ENCODE results near the gene PARD3. TPM values are rescaled to one million over a fixed set of nuclear protein-coding genes. Genes with fewer than 3 reads are reported as not detected.

The PARD3 gene
- total and polyA plus RNA-seq, 10 of the 15 experiments (the other 5 are each of a cell fraction or from before 2014, with no cell fraction given), result 2.6 to 43.1 (median 13.9) TPM

DNA sequence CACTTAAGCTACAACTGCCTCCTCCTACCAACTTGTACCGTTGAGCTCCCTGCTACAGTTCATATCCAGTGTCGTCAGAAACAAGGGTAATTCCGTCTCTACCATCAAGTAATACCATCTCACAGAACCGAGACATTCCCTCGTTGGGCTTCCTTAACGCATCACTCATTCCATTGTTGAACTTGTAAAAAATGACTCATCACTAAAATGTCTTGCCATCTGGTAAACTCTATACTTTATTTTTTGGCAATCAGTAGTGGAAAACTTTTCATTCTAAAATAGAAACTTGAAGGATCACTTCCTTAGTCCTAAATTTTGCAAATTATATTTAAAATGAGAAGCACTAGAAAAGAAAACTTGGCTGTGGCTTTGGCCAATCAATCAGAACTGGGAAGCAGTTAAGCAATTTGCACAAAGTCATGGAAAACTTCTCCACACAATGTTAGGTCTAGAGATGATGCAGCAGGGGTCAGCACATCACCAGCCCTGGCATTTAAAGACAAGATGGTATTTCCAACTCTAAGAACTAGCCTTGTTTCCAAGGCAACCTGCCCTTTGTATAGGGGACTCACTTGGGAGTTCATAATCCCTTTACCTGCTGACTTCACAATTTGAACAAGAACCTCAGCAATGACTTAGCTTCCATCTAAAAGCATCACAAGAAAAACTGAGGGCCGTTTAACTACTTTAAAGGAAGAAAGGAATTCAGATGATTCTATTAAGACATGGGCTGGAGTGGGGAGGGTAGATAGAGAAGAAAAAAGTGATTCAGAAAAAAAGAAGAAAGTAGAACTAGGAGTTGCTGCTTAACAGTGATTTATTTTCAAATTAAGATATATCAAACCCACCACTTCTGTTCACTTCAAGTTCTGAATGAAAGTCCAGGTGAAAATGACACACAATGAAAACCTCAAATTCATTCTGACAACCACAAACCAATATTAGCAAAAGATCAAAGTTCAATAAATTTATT lies 288.1 kb downstream of the PARD3 start:
- SMC1A ChIA-PET (ENCODE audit: uncharacterized antibody, unreplicated experiment), result interaction anchor here (0.6 to 10.0 kb wide), 12 partner anchors 11 to 1194 kb away, joined by 3 to 127 read pairs (median 3); no protein-coding TSS in a partner anchor
- no peak for TF ChIP-seq EGR1 (IDR thresholded peaks at IDR 0.05; ENCODE audit: borderline replicate concordance in 1 of 2, low read depth in 2 of 2, low read length in 2 of 2)
- peak in 1 of 3 experiments; percentile 44; a peak in 3 of 6 replicates for TF ChIP-seq CTCF (IDR thresholded peaks at IDR 0.05 in 2 of 3, conservative IDR thresholded peaks at IDR 0.05 in 1 of 3; ENCODE audit: control insufficient read depth in 2 of 3, extremely low read depth in 1 of 3, insufficient read depth in 1 of 3, low read depth in 3 of 3, low read length in 3 of 3)
- TF ChIP-seq SIN3A (IDR thresholded peaks at IDR 0.05; ENCODE audit: low read depth, low read length), result no peak
- 0 out of 2 replicates have a peak, but pooled peaks have one; percentile 19 for TF ChIP-seq MTA2 (IDR thresholded peaks at IDR 0.05; ENCODE audit: low read depth)
- TF ChIP-seq KLF5 (IDR thresholded peaks at IDR 0.05; ENCODE audit: partially characterized antibody), result no peak
- no peak for TF ChIP-seq STAT1 (conservative IDR thresholded peaks at IDR 0.05)
- no peak for TF ChIP-seq IKZF1 (conservative IDR thresholded peaks at IDR 0.05)
- peak; percentile 60 for TF ChIP-seq RAD21 (IDR thresholded peaks at IDR 0.05; ENCODE audit: insufficient read depth, low read depth, low read length)
- no peak for TF ChIP-seq TCF3 (IDR thresholded peaks at IDR 0.05; ENCODE audit: borderline replicate concordance, insufficient read depth, low read depth, low read length)
- TF ChIP-seq LARP7 (IDR thresholded peaks at IDR 0.05), result no peak
- TF ChIP-seq JUNB (IDR thresholded peaks at IDR 0.05), result no peak
- no peak for TF ChIP-seq GABPA (IDR thresholded peaks at IDR 0.05; ENCODE audit: low read depth)
- TF ChIP-seq SMC3 (IDR thresholded peaks at IDR 0.05; ENCODE audit: borderline replicate concordance, low read length), result peak; percentile 17; the same call in 1 of the 2 replicates
- TF ChIP-seq IKZF2 (IDR thresholded peaks at IDR 0.05), result peak in 1 of 2 experiments; percentile 30; a peak in 1 of 4 replicates
- H3K4me3 ChIP-seq, result no peak overlapping the region
- no peaks in the 10 kb centered on the region for H3K79me2 ChIP-seq (ENCODE audit: control insufficient read depth, insufficient read depth, low read length)
- H3K27me3 ChIP-seq (replicated peaks in 1 of 2; ENCODE audit: control insufficient read depth in 2 of 2, insufficient read depth in 2 of 2, low read length in 1 of 2), result no peaks in the 10 kb centered on the region
- no peak overlapping the region for H2AFZ ChIP-seq (ENCODE audit: control insufficient read depth, low read depth, low read length)
- H4K20me1 ChIP-seq (ENCODE audit: control insufficient read depth, insufficient read depth), result no peaks in the 10 kb centered on the region
- CTCF ChIA-PET, result interaction anchor here (0.6 to 8.4 kb wide), 11 partner anchors 9 to 1200 kb away, joined by 3 to 210 read pairs (median 3); no protein-coding TSS in a partner anchor
- peaks cover 7% of the 10 kb centered on the region; the same call in 1 of the 2 replicates for H3K4me1 ChIP-seq (ENCODE audit: control insufficient read depth, insufficient read depth, low read length)
- no peak overlapping the region for H3K9ac ChIP-seq (ENCODE audit: control insufficient read depth, insufficient read depth, low read length)
- no peak overlapping the region for H3K4me2 ChIP-seq (ENCODE audit: control insufficient read depth, insufficient read depth)
- no peaks in the 10 kb centered on the region; the same call in 2 of the 3 replicates for H3K9me3 ChIP-seq (replicated peaks; ENCODE audit: control insufficient read depth, insufficient read depth, low read length)
- FAIRE-seq (no peak), DNase-seq (ENCODE audit: low read depth, low spot score) (no peak), ATAC-seq (peak; percentile 37; the same call in 2 of the 3 replicates)
- 39% methylated on average over 7 of the region's 7 CpGs for WGBS (ENCODE audit: insufficient coverage, insufficient replicate concordance, low lambda C conversion rate, missing lambda C conversion rate)
- intact Hi-C loops (cut with micrococcal nuclease; ENCODE audit: unreplicated experiment) (loop anchor here (1.0 to 5.0 kb wide), 2 partner anchors 45 to 111 kb away; no protein-coding TSS in a partner anchor), in situ Hi-C loops (cut with MboI) (loop anchor here (10.0 kb wide), 1 partner anchor 1192 kb away; the partner anchor contains the start of gene NRP1)
- no peaks in the 10 kb centered on the region for H3K36me3 ChIP-seq (ENCODE audit: control insufficient read depth in 2 of 2, insufficient read depth in 2 of 2, low read length in 1 of 2)
- POLR2A ChIA-PET, result interaction anchor here (0.5 kb wide), 2 partner anchors 156 to 263 kb away, joined by 3 read pairs; no protein-coding TSS in a partner anchor
- RAD21 ChIA-PET (ENCODE audit: unreplicated experiment), result interaction anchor here (1.2 to 9.0 kb wide), 4 partner anchors 29 to 1193 kb away, joined by 3 to 97 read pairs (median 3); partner anchors contain the start of gene NRP1
- no TSS peak for BruUV-seq (replicated peaks)
- H3K27ac ChIP-seq (ENCODE audit: control insufficient read depth, insufficient read depth), result no peak overlapping the region

Measured in GM12878 (cell line).